Glomerular endothelial cell (primary cell): ENCODE measurements around the gene LRMDA. TPM values are rescaled to one million over a fixed set of nuclear protein-coding genes. Genes with fewer than 3 reads are reported as not detected.
"Not testable (repeated sequence)": the region's sequence is repeated elsewhere in the genome, so short reads cannot be mapped to it uniquely, and the experiment has no call there.

Experiments
- DNase-seq: peaks from one replicate; pipeline ENCODE4 v3.0.0-alpha.2; 2011; ENCODE audit warnings: low read depth, low spot score; ENCODE audit errors: extremely low read depth
- total RNA-seq: library from RNA; depleted of rRNA; stranded (reverse); fragments of >200 nt; gene quantifications from 2 replicates; pipeline ENCODE4 v1.2.3, GENCODE V29; 2015

Gene LRMDA
- total RNA-seq, 1 donor from 2014 or later: 25.7 TPM

- no peak for DNase-seq
Observed at GRCh38 chr10:75605096-75605495, 173.7 kb downstream of the LRMDA start.

- DNase-seq: not testable (repeated sequence)
Observed at GRCh38 chr10:75605795-75606194, 174.4 kb downstream of the LRMDA start.

GRCh38 chr10:75606203-75606779 lies 174.9 kb downstream of the LRMDA start:
- no peak for DNase-seq

GRCh38 chr10:75607576-75607975 lies 176.2 kb downstream of the LRMDA start:
- no peak for DNase-seq

GRCh38 chr10:75610183-75610582 lies 178.8 kb downstream of the LRMDA start:
- no peak for DNase-seq

GRCh38 chr10:75611172-75611992 lies 180.0 kb downstream of the LRMDA start:
- no peak for DNase-seq

GRCh38 chr10:75611993-75612372 lies 180.6 kb downstream of the LRMDA start:
- DNase-seq: no peak

GRCh38 chr10:75612904-75613684 lies 181.7 kb downstream of the LRMDA start:
- DNase-seq: no peak

GRCh38 chr10:75613685-75614504 lies 182.5 kb downstream of the LRMDA start:
- no peak for DNase-seq

- no peak for DNase-seq
Observed at GRCh38 chr10:75616076-75616475, 184.7 kb downstream of the LRMDA start.

- no peak for DNase-seq
Observed at GRCh38 chr10:75616874-75617478, 185.6 kb downstream of the LRMDA start.

- DNase-seq: no peak
Observed at GRCh38 chr10:75617485-75618155, 186.2 kb downstream of the LRMDA start.

GRCh38 chr10:75619635-75620034 lies 188.2 kb downstream of the LRMDA start:
- DNase-seq: no peak

- no peak for DNase-seq
Observed at GRCh38 chr10:75620356-75620755, 188.9 kb downstream of the LRMDA start.

- not testable (repeated sequence) for DNase-seq
Observed at GRCh38 chr10:75621003-75621402, 189.6 kb downstream of the LRMDA start.

- DNase-seq: no peak
Observed at GRCh38 chr10:75622503-75622902, 191.1 kb downstream of the LRMDA start.

GRCh38 chr10:75623310-75624093 lies 192.1 kb downstream of the LRMDA start:
- DNase-seq: no peak

- no peak for DNase-seq
Observed at GRCh38 chr10:75624638-75625037, 193.2 kb downstream of the LRMDA start.

GRCh38 chr10:75630746-75631145 lies 199.3 kb downstream of the LRMDA start:
- no peak for DNase-seq
